Activated CD4-positive, alpha-beta T cell treated with anti-CD3 and anti-CD28 coated beads, Interleukin-2, Interleukin-6, amounts not matched to agents 100 ng/mL and 50 ng/mL, durations not matched to agents 16 hours and 8 hours (primary cell): ENCODE measurements around the gene DOC2B.

ENCODE experiments used
- DNase-seq: peaks from one replicate; pipeline ENCODE4 v3.0.0-alpha.2; 2020

The DOC2B gene

GRCh38 chr17:187130-187529, 5.7 kb upstream of the DOC2B start:
- DNase-seq = no peak

- DNase-seq = peak; percentile 49
Observed at GRCh38 chr17:185445-186138, 4.1 kb upstream of the DOC2B start.

DNA sequence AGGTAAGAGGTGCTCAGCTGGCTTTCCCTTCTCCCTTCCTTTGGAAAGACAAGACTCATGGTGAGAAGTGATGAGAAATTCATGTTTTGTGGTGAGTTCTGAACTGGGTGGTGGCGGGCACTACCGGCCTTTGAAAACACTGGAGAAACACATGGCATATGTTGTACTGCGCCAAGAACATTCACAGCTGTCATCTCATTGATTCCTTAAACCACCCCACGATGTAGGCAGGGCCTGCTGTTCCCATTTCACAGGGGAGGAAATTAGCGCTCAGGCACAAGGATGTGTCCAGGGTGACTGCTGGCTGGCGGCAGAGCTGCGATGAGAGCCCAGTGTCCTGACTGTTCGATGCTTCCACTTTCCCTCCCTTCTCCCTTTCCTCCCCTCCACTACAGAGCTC, 1.6 kb upstream of the DOC2B start:
- DNase-seq = no peak

DNA sequence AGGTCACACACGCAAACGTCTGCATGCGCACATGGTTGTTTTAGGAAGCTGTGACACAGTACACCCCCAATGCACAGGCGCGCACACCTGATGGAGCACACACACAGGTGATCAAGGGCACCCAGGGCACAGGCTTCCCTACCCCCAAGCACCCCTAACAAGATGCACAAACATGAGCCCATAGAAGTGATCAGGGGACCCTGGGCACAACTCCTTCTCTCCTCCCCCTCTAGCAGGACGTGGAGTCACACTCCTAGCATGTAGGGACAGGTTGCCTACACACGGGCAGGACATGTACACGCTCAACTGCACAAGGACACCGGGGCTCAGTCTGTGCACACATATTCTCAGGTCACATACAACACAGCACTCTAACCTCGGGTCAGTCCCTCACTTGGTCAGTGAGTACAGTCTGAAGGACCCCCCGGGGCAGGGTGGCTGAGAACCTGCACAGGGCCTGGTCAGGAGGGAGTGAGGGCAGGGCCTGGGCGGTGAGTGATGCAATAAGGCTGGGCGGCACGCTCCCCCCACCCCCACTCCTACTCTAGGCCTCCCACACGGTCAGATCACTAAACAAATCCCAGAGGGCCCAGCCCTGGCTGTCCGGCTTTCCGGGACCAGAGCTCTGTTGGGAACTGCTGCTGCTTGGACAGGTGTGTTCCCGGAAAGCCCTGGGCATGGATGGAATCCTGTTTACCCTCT, 751 bp upstream of the DOC2B start:
- DNase-seq = no peak

DNA sequence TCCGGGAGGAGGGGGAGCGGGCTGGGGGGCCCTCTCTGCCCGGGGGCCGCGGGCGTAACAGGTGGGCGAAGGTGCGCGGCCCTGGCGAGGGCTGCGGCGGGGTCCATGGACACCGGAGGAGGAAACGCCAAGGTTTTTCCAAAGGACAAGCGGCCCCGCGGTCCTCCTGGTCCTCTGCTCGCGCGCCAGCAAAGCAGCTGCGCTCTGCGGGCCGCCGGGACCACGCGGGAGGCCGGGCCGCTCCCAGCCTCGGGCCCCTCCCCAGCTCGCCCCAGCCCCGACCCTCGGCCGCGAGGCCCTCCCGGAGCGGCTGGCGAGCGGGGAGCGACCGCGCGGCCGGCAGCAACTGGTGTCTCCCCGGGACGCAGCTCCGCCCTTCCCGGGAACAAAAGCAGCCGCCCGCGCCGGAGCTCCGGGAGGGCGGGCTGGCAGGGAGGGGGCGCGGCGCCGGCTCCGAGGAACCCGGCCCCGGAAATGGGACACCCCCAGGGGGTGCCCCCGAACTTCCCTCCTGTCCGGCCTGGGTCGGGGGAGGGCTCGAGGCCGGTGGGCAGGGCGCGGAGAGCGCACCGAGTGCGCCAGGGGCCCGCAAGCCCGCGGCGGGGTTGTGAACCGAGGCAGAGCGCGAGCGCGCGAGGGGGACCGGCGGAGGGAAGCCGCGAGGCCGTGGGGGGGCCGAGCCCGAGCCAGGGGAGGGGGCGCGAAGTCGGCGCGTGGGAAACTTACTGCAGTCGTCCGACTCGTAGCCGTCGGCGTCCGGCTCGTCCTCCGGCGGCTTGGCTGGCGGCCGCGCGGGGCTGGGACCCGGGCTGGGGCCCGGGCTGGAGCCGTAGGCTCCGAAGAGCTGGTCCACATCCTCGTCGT, 837 bp downstream of the DOC2B start:
- no peak for DNase-seq

- DNase-seq = no peak
Observed at GRCh38 chr17:179781-180380, 1.6 kb downstream of the DOC2B start.

DNA sequence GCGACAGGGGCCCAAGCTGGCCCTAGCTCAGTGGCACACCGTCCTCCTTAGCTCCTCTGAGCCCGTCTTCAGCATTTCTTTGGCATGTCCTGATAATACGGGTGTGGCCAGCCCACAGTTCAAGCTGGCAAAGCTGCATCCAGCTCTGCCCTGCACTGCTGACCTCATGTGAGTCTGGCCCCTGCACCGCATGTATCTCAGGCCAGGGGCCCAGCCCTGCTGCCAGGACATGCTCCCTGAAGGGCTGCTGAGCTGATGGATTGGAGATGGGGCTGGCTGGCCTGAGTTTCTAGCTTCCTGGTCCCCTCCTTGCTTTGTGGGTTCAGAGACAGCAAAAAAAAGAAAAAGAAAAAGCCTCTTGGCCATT, 2.4 kb downstream of the DOC2B start:
- no peak for DNase-seq

DNA sequence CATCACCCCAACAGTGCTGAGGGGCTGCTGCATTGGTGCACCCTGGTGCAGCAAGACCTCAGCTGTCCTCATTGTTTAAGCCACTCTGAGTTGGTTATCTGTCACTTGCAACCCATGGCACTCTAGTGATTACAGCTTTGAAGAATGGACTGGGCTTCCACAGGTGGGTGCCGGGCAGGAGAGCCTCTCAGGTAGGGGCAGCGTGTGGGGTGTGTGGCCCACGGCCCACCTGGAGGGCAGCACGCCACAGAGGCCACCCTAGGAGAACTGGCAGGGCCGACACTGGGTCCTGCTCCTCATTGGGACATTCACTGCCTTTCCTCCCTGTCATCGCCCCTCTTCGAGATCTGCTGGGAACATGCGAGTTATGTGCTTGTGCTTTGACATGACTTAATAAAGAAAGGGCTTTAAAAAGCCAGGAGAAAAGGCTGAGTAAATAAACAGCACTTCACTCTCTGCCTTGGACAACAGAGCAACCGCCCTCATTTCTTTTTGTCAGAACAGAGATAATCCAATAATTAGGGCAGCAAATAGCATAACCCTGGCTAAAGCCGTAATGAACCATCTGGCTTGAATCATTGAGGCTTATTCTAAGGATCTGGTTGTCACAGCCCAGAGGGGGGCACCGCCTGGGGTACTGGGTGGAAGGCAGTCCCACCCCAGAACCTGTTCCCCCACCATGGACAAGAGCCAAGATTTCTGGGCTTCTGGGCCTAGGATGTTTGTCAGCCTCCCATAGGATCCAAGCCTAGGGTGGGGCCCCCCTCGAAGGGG, 3.0 kb downstream of the DOC2B start:
- DNase-seq = no peak

- no peak for DNase-seq
Observed at GRCh38 chr17:177762-178161, 3.7 kb downstream of the DOC2B start.

DNA sequence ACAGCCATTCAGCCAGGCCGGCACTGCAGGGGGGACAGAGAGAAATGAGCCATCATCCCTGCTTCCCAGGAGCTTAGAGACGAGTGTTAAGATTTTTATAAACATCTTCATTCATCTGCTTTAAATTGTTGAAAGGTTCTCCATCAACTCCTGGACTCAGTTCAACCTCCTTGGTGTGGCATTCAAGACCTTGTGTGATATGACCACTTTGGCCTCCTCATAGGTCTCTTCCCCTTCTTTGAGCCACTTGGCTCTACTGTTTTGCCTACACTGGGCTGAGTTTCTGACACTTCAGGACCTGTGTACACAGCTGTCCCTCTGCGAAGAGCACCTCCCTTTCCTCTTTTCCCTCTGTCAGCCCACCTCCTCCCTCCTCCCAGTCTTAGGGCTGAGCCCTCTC, 4.3 kb downstream of the DOC2B start:
- DNase-seq = no peak

GRCh38 chr17:173166-173911, 8.1 kb downstream of the DOC2B start:
- no peak for DNase-seq

DNA sequence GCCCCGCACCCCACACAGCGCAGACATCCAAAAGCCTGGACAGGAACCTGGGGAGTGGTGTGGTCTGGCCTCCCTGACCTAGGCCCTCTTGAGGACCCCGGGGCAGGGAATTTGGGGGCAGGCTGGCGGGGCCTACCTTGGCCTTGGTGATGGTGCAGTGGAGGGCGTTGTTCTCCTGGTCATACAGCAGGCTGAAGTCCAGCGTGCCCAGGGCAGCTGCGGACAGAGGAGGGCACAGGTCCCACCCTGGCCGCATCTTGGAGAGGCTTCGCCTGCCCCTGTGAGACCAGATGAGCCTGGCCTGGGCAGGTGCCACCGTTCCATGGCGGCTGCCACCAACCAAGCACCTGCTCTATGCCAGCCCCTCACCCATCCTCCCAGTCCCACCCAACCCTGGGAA, 9.0 kb downstream of the DOC2B start:
- no peak for DNase-seq

GRCh38 chr17:171871-172270, 9.6 kb downstream of the DOC2B start:
- no peak for DNase-seq

- DNase-seq = no peak
Observed at GRCh38 chr17:170130-170670, 11.2 kb downstream of the DOC2B start.

DNA sequence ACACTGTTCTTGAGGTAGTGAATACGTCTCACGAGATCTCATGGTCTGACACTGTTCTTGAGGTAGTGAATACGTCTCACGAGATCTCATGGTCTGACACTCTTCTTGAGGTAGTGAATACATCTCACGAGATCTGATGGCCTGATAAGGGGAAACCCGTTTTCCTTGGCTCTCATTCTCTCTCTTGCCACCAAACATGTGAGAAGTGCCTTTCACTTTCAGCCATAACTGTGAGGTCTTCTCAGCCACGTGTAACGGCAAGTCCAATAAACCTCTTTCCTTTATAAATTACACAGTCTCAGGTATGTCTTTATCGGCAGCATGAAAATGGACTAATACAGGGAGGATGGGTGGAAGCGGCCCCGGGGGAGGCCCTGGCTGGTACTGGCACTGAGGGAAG, 12.8 kb downstream of the DOC2B start:
- peak; percentile 13 for DNase-seq

GRCh38 chr17:165939-166338, 15.5 kb downstream of the DOC2B start:
- no peak for DNase-seq

GRCh38 chr17:164303-165235, 16.9 kb downstream of the DOC2B start:
- DNase-seq = peak; percentile 20

- no peak for DNase-seq
Observed at GRCh38 chr17:163514-164098, 17.8 kb downstream of the DOC2B start.

- DNase-seq = no peak
Observed at GRCh38 chr17:162689-163088, 18.8 kb downstream of the DOC2B start.

DNA sequence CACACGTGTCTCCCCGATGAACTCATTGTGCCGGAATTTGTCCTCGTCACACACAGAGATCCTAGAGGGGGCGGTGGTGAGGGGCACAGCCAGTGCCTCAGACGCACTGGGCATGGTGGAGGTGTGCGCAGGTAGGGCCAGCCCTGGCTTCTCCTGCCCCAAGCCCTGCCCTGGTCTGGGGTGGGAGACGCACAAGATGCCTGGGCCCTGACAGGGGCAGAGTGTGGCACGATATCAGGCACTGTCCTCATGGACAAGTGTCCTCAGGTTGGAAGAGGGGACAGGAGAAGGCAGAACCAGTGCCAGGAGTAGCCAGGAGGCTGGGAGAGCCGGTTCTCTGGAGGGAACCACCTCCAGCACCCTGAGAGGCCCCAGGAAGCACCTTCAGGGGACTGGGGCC, 20.0 kb downstream of the DOC2B start:
- no peak for DNase-seq
